Body of pancreas (tissue), 4 donors: ENCODE results near the gene CCDC174. TPM values are rescaled to one million over a fixed set of nuclear protein-coding genes. Genes with fewer than 3 reads are reported as not detected.
"Not testable (repeated sequence)": the region's sequence is repeated elsewhere in the genome, so short reads cannot be mapped to it uniquely, and the experiment has no call there.

Source experiments
- ATAC-seq: fragments of 150-250 bp; one replicate; pipeline ENCODE4 v1.9.1; 2016
- DNase-seq, 4 donors: peaks; one replicate each; pipeline ENCODE4 v3.0.0-alpha.2; 2019
- H3K27ac ChIP-seq, 4 donors: fragments of 200-600 bp; sonication (generic); 1 replicate in 3 of 4; 2 replicates in 1 of 4; pipeline versions ENCODE4 v1.5.1 to v1.6.1; 2016 to 2019; ENCODE audit warnings: mild to moderate bottlenecking in 1 of 4, mixed read lengths in 1 of 4, moderate library complexity in 1 of 4
- H3K27me3 ChIP-seq, 2 donors: fragments of 200-600 bp; sonication (generic); one replicate each; pipeline ENCODE4 v1.6.0; 2016; ENCODE audit warnings: mild to moderate bottlenecking in 1 of 2
- H3K36me3 ChIP-seq, 2 donors: fragments of 200-600 bp; sonication (generic); replicated peaks in 1 of 2; 2 replicates each; pipeline ENCODE4 v1.5.1; 2016; ENCODE audit warnings: low read depth in 2 of 2; ENCODE audit not compliant: insufficient read depth in 1 of 2
- H3K4me1 ChIP-seq: fragments of 200-600 bp; sonication (generic); one replicate; pipeline ENCODE4 v1.6.0; 2016
- H3K4me3 ChIP-seq, 2 donors: fragments of 200-600 bp; sonication (generic); 1 replicate in 1 of 2; 2 replicates in 1 of 2; pipeline ENCODE4 v1.5.1; 2016 to 2019
- H3K9me3 ChIP-seq, 3 donors: fragments of 200-600 bp; sonication (generic); 1 replicate in 2 of 3; 2 replicates in 1 of 3; pipeline ENCODE4 v1.5.1; 2016
- POLR2A ChIP-seq, 3 donors: fragments of 450-650 bp; IDR thresholded peaks; one replicate each; pipeline ENCODE4 v1.6.1; 2016; ENCODE audit warnings: antibody characterized with exemption in 3 of 3, mild to moderate bottlenecking in 2 of 3
- WGBS, 2 donors: methylation state at CpG; one replicate each; pipeline ENCODE4 v1.1.5; 2017; 5-methylcytosine and 5-hydroxymethylcytosine counted together
- intact Hi-C: fragments of 100-400 bp; cut with DNase I; formaldehyde crosslinking; loops from one replicate; pipeline ENCODE4 v1.15.1; 2023
- total RNA-seq, 2 donors: library from RNA; depleted of rRNA; stranded (reverse); fragments of >200 nt; gene quantifications; one replicate each; pipeline ENCODE4 v1.1.0, GENCODE V29; 2016
- TF ChIP-seq, protein P1 (sequence below), 7 experiments: fragments of 450-650 bp in 4 of 7; fragments of 200-600 bp in 3 of 7; sonication (generic) in 3 of 7; IDR thresholded peaks; one replicate each; pipeline ENCODE4 v1.5.1; 2016 to 2019; ENCODE audit warnings: antibody characterized with exemption in 7 of 7

CCDC174 gene
- total RNA-seq, 2 donors from 2014 or later = 11.2 to 17.8 TPM

DNA sequence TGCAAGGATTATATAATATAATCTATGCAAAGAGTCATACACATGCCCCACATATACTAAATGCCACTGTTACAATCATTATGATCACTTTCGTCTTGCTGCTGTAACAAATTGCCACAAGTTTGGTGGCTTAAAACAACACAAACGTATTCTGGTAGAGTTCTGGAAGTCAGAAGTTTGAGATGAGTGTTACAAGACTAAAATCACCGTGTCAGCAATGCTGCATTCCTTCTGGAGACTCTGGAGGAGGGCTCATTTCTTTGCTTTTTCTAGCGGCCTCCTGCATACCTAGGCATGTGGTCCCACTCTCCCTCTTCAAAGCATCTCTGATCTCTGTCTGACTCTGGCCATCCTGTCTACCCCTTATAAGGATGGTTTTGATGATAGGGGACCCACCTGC, 1.4 kb upstream of the CCDC174 start:
- Histone ChIP-seq H3K9me3 (no peaks in the 10 kb centered on the region), H3K4me1 (peaks cover 45% of the 10 kb centered on the region), H3K27me3 (no peaks in the 10 kb centered on the region), H3K27ac (no peak overlapping the region), H3K4me3 (no peak overlapping the region), H3K36me3 (peaks cover 0 to 3% of the 10 kb centered on the region in 2 donors)
- DNase-seq = no peak
- no peak for ATAC-seq
- intact Hi-C loops = no loop called here
- WGBS, 2 donors = 87 to 92% methylated on average over 4 of the region's 4 CpGs
- TF ChIP-seq, protein P1, sequence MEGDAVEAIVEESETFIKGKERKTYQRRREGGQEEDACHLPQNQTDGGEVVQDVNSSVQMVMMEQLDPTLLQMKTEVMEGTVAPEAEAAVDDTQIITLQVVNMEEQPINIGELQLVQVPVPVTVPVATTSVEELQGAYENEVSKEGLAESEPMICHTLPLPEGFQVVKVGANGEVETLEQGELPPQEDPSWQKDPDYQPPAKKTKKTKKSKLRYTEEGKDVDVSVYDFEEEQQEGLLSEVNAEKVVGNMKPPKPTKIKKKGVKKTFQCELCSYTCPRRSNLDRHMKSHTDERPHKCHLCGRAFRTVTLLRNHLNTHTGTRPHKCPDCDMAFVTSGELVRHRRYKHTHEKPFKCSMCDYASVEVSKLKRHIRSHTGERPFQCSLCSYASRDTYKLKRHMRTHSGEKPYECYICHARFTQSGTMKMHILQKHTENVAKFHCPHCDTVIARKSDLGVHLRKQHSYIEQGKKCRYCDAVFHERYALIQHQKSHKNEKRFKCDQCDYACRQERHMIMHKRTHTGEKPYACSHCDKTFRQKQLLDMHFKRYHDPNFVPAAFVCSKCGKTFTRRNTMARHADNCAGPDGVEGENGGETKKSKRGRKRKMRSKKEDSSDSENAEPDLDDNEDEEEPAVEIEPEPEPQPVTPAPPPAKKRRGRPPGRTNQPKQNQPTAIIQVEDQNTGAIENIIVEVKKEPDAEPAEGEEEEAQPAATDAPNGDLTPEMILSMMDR (IDR thresholded peaks at IDR 0.05) = no peak
- no peak for TF ChIP-seq POLR2A (IDR thresholded peaks at IDR 0.05)

DNA sequence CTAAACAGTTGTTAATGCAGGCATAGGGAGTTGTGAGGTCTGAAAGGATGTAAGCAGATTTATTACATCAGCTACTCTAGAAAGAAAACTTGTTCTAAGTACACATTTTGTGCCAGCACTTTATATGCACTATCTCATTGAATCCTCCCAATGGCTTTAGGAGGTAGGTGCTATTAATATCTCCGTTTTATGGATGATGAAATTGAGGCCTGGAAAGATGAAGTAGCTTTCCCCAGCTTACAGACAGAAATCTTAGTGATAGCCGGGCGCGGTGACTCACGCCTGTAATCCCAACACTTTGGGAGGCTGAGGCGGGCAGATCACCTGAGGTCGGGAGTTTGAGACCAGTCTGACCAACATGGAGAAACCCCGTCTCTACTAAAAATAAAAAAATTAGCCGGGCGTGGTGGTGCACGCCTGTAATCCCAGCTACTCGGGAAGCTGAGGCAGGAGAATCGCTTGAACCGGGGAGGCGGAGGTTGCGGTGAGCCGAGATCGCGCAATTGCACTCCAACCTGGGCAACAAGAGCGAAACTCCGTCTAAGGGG, 872 bp downstream of the CCDC174 start:
- H3K27ac ChIP-seq = peak overlapping the region in 3 of 4 donors; percentile 68 to 86 (median 84)
- DNase-seq, H3K9me3 ChIP-seq, intact Hi-C loops, H3K27me3 ChIP-seq, H3K36me3 ChIP-seq, ATAC-seq: not testable (repeated sequence)
- H3K4me3 ChIP-seq = peak overlapping the region; percentile 49 to 67
- H3K4me1 ChIP-seq = peaks cover 45% of the 10 kb centered on the region
- WGBS, 2 donors = 72 to 82% methylated on average over 21 of the region's 21 CpGs

DNA sequence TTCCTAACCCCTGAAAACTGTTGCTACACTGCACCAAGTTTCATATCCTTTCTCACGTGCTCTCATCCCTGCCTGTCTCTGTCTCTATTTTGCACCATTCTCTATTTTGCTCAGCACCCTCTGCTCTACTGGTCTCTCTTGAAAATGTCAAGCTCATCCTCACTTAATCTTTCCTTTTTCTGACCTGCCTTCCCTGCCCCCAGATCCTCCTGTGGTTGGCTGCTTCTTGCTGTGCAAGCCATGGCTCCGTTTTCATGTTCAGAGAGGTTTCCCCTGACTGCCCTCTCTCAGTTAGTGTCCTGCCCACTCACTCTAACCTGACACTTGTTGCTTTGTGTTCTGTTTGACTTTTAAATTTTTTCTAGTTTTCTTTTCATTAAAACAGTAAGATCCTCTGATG, 6.0 kb downstream of the CCDC174 start:
- 82 to 86% methylated on average over 2 of the region's 2 CpGs for WGBS, 2 donors
- H3K36me3 ChIP-seq = peaks cover 4 to 47% of the 10 kb centered on the region in 2 donors

GRCh38 chr3:14658978-14659377, 7.4 kb downstream of the CCDC174 start:
- TF ChIP-seq POLR2A (IDR thresholded peaks at IDR 0.05) = no peak
- TF ChIP-seq, protein P1 (IDR thresholded peaks at IDR 0.05) = no peak
- Histone ChIP-seq H3K36me3 (peaks cover 4 to 55% of the 10 kb centered on the region in 2 donors), H3K4me1 (peaks cover 11% of the 10 kb centered on the region), H3K9me3 (no peaks in the 10 kb centered on the region), H3K27ac (no peak overlapping the region), H3K27me3 (no peaks in the 10 kb centered on the region), H3K4me3 (no peak overlapping the region)
- intact Hi-C loops = no loop called here
- WGBS, 2 donors = 85 to 95% methylated on average over 2 of the region's 2 CpGs
- no peak for DNase-seq
- no peak for ATAC-seq

More for the DNA sequence above, 6.0 kb downstream of the CCDC174 start:
- intact Hi-C loops = no loop called here
- H3K9me3 ChIP-seq = no peaks in the 10 kb centered on the region
- DNase-seq = no peak
- peaks cover 17% of the 10 kb centered on the region for H3K4me1 ChIP-seq
- H3K27ac ChIP-seq = no peak overlapping the region
- no peak for TF ChIP-seq POLR2A (IDR thresholded peaks at IDR 0.05)
- TF ChIP-seq, protein P1 (IDR thresholded peaks at IDR 0.05) = no peak
- no peak overlapping the region for H3K4me3 ChIP-seq
- H3K27me3 ChIP-seq = no peaks in the 10 kb centered on the region
- ATAC-seq = no peak

DNA sequence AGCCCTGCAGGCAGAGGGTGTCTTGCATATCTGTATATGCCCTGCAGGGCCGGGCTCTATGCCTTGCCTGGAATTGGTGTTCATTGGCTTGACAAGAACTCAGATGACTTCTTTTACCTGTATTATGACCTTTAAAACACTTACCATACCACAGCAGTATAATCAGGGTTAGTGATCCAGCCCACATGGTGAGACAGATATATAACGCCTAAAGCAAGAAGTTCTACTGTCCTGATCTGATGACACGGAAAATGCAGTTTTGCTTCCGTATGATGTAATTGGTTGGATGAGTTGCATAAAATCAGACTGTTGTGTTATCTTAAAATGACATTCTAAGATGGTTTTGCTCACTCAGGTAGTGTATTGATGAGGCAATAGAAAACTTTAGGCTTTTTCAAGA, 9.4 kb downstream of the CCDC174 start:
- Histone ChIP-seq H3K27ac (no peak overlapping the region), H3K4me3 (no peak overlapping the region), H3K36me3 (peaks cover 10 to 62% of the 10 kb centered on the region in 2 donors), H3K27me3 (no peaks in the 10 kb centered on the region), H3K4me1 (peaks cover 11% of the 10 kb centered on the region), H3K9me3 (no peaks in the 10 kb centered on the region)
- ATAC-seq (no peak), DNase-seq (no peak)
- TF ChIP-seq POLR2A (IDR thresholded peaks at IDR 0.05) = no peak
- TF ChIP-seq, protein P1 (IDR thresholded peaks at IDR 0.05) = no peak
- 77 to 88% methylated on average over 4 of the region's 4 CpGs for WGBS, 2 donors
- intact Hi-C loops = loop anchor here (10.0 kb wide), 1 partner anchor 264 kb away; no protein-coding TSS in a partner anchor
